ENCODE results near the gene SRGAP1.
A peak's percentile ranks its signal among the peaks of the same experiment; 100 is the strongest.

The SRGAP1 gene

GRCh38 chr12:63917864-63918799 lies 73.6 kb downstream of the SRGAP1 start:
- H3K4me1 ChIP-seq (ENCODE audit: control insufficient read depth, insufficient read depth, low read length, unreplicated experiment): peaks cover 68% of the 10 kb centered on the region
- H3K4me3 ChIP-seq (ENCODE audit: low read depth, low read length): peak overlapping the region; percentile 61
- peaks cover 70% of the 10 kb centered on the region for H3K79me2 ChIP-seq (ENCODE audit: control insufficient read depth, insufficient read depth, low read length, unreplicated experiment)
- H3K27me3 ChIP-seq (ENCODE audit: insufficient read depth, low read length): no peaks in the 10 kb centered on the region
- peaks cover 4% of the 10 kb centered on the region; the same call in 1 of the 2 replicates for H3K36me3 ChIP-seq (ENCODE audit: insufficient read depth, low read length)
- peak overlapping the region; percentile 99 for H3K27ac ChIP-seq (ENCODE audit: low read depth, low read length)
- no peak overlapping the region for H2AFZ ChIP-seq (ENCODE audit: low read length, unreplicated experiment)

DNA sequence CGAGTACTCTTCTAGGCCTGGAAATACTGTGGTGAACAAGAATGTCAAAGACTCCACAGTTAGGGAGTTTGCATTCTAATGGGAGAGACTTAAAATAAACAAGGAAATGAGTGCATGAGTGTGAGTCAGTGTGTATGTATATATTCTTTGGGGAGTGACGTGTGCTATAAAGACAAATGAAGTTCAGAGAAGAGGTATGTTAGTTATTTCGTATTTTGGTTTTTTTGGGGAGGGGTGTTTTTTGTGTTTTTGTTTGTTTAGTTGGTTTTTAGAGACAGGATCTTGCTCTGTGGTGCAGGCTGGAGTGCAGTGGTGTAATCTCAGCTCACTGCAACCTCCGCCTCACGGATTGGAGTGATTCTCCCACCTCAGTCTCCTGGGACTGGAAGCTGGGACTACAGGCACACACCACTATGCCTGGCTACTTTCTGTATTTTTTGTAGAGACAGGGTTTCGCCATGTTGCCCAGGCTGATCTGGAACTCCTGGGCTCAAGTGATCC lies 74.3 kb downstream of the SRGAP1 start:
- H2AFZ ChIP-seq (ENCODE audit: low read length, unreplicated experiment): no peak overlapping the region
- peak overlapping the region; percentile 53; the same call in 1 of the 2 replicates for H3K4me3 ChIP-seq (ENCODE audit: low read depth, low read length)
- peaks cover 72% of the 10 kb centered on the region for H3K79me2 ChIP-seq (ENCODE audit: control insufficient read depth, insufficient read depth, low read length, unreplicated experiment)
- peaks cover 4% of the 10 kb centered on the region; the same call in 1 of the 2 replicates for H3K36me3 ChIP-seq (ENCODE audit: insufficient read depth, low read length)
- H3K27ac ChIP-seq (ENCODE audit: low read depth, low read length): peak overlapping the region; percentile 99
- peaks cover 68% of the 10 kb centered on the region for H3K4me1 ChIP-seq (ENCODE audit: control insufficient read depth, insufficient read depth, low read length, unreplicated experiment)
- no peaks in the 10 kb centered on the region for H3K27me3 ChIP-seq (ENCODE audit: insufficient read depth, low read length)

DNA sequence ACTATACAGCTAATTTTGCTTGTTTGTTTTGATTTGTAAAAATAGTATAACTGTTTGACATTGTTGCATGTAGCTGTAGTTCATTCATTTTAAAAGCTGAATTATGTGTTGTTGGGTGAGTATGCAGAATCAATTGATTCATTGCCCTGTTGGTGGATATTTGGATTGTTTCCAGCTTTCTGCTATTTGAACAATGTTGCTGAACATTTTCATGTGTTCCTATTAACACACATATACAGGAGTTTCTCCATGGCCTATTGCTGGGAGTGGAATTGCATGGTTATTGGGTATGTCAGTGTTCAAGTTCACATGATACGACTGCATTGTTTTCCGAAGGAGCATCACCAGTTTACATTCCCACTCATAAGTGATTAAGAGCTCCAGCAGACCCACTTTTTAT lies 75.3 kb downstream of the SRGAP1 start:
- Histone ChIP-seq H3K27ac (ENCODE audit: low read depth, low read length) (peak overlapping the region; percentile 99), H3K79me2 (ENCODE audit: control insufficient read depth, insufficient read depth, low read length, unreplicated experiment) (peaks cover 70% of the 10 kb centered on the region), H3K27me3 (ENCODE audit: insufficient read depth, low read length) (no peaks in the 10 kb centered on the region), H2AFZ (ENCODE audit: low read length, unreplicated experiment) (no peak overlapping the region), H3K36me3 (ENCODE audit: insufficient read depth, low read length) (peaks cover 4% of the 10 kb centered on the region; the same call in 1 of the 2 replicates), H3K4me1 (ENCODE audit: control insufficient read depth, insufficient read depth, low read length, unreplicated experiment) (peaks cover 59% of the 10 kb centered on the region), H3K4me3 (ENCODE audit: low read depth, low read length) (no peak overlapping the region)

DNA sequence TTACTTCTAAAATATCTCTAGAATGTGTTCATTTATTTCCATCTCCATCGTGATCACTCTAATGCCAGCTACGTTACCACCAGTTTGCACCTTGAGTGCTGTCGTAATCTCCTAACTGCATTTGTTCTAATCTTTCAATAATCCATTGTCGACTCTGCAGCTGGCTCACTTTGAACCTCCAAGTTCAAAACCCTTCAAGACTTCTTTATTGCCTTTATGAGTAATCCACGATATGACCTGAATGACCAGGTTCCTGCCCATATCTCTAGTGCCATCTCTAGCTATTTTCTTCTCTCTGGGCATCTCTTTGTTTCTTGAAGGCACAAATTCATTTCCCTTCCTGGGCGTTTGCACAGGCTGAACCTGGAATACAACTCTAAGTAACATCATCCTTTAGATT lies 76.7 kb downstream of the SRGAP1 start:
- no peak overlapping the region for H3K27ac ChIP-seq (ENCODE audit: low read depth, low read length)
- H3K36me3 ChIP-seq (ENCODE audit: insufficient read depth, low read length): peaks cover 4% of the 10 kb centered on the region; the same call in 1 of the 2 replicates
- H3K27me3 ChIP-seq (ENCODE audit: insufficient read depth, low read length): no peaks in the 10 kb centered on the region
- H3K79me2 ChIP-seq (ENCODE audit: control insufficient read depth, insufficient read depth, low read length, unreplicated experiment): peaks cover 65% of the 10 kb centered on the region
- peaks cover 45% of the 10 kb centered on the region for H3K4me1 ChIP-seq (ENCODE audit: control insufficient read depth, insufficient read depth, low read length, unreplicated experiment)
- no peak overlapping the region for H3K4me3 ChIP-seq (ENCODE audit: low read depth, low read length)
- no peak overlapping the region for H2AFZ ChIP-seq (ENCODE audit: low read length, unreplicated experiment)

GRCh38 chr12:63922474-63922873 lies 78.0 kb downstream of the SRGAP1 start:
- Histone ChIP-seq H3K27ac (ENCODE audit: low read depth, low read length) (no peak overlapping the region), H3K4me3 (ENCODE audit: low read depth, low read length) (no peak overlapping the region), H3K79me2 (ENCODE audit: control insufficient read depth, insufficient read depth, low read length, unreplicated experiment) (peaks cover 63% of the 10 kb centered on the region), H3K4me1 (ENCODE audit: control insufficient read depth, insufficient read depth, low read length, unreplicated experiment) (peaks cover 32% of the 10 kb centered on the region), H3K36me3 (ENCODE audit: insufficient read depth, low read length) (peaks cover 4% of the 10 kb centered on the region; the same call in 1 of the 2 replicates), H2AFZ (ENCODE audit: low read length, unreplicated experiment) (no peak overlapping the region), H3K27me3 (ENCODE audit: insufficient read depth, low read length) (no peaks in the 10 kb centered on the region)

GRCh38 chr12:63924781-63925180 lies 80.3 kb downstream of the SRGAP1 start:
- peaks cover 26% of the 10 kb centered on the region for H3K4me1 ChIP-seq (ENCODE audit: control insufficient read depth, insufficient read depth, low read length, unreplicated experiment)
- no peak overlapping the region for H3K4me3 ChIP-seq (ENCODE audit: low read depth, low read length)
- H2AFZ ChIP-seq (ENCODE audit: low read length, unreplicated experiment): no peak overlapping the region
- H3K27ac ChIP-seq (ENCODE audit: low read depth, low read length): no peak overlapping the region
- no peaks in the 10 kb centered on the region for H3K27me3 ChIP-seq (ENCODE audit: insufficient read depth, low read length)
- peaks cover 77% of the 10 kb centered on the region for H3K79me2 ChIP-seq (ENCODE audit: control insufficient read depth, insufficient read depth, low read length, unreplicated experiment)
- peaks cover 4% of the 10 kb centered on the region; the same call in 1 of the 2 replicates for H3K36me3 ChIP-seq (ENCODE audit: insufficient read depth, low read length)

- Histone ChIP-seq H3K4me1 (ENCODE audit: control insufficient read depth, insufficient read depth, low read length, unreplicated experiment) (peaks cover 37% of the 10 kb centered on the region), H2AFZ (ENCODE audit: low read length, unreplicated experiment) (no peak overlapping the region), H3K36me3 (ENCODE audit: insufficient read depth, low read length) (no peaks in the 10 kb centered on the region), H3K27me3 (ENCODE audit: insufficient read depth, low read length) (no peaks in the 10 kb centered on the region), H3K27ac (ENCODE audit: low read depth, low read length) (no peak overlapping the region), H3K79me2 (ENCODE audit: control insufficient read depth, insufficient read depth, low read length, unreplicated experiment) (peaks cover 73% of the 10 kb centered on the region), H3K4me3 (ENCODE audit: low read depth, low read length) (no peak overlapping the region)
Observed at GRCh38 chr12:63927511-63927910, 83.0 kb downstream of the SRGAP1 start.

DNA sequence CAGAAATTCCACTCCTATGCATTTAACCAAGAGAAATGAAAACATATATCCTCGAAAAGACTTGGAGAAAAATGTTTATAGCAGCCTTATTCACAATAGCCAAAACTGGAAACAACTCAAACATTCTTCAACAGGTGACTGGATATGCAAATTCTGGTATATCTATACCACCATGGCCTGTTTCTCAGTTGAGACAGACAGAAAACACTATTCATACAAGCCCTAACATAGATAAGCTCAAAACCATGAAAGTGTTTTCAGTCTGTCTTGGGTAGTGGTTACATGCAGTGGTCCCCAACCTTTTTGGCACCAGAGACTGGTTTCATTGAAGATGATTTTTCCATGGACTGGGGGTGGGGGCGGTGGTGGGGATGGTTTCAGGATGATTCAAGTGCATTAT lies 83.8 kb downstream of the SRGAP1 start:
- Histone ChIP-seq H2AFZ (ENCODE audit: low read length, unreplicated experiment) (no peak overlapping the region), H3K79me2 (ENCODE audit: control insufficient read depth, insufficient read depth, low read length, unreplicated experiment) (peaks cover 73% of the 10 kb centered on the region), H3K4me3 (ENCODE audit: low read depth, low read length) (no peak overlapping the region), H3K36me3 (ENCODE audit: insufficient read depth, low read length) (no peaks in the 10 kb centered on the region), H3K27me3 (ENCODE audit: insufficient read depth, low read length) (no peaks in the 10 kb centered on the region), H3K27ac (ENCODE audit: low read depth, low read length) (no peak overlapping the region), H3K4me1 (ENCODE audit: control insufficient read depth, insufficient read depth, low read length, unreplicated experiment) (peaks cover 33% of the 10 kb centered on the region)

DNA sequence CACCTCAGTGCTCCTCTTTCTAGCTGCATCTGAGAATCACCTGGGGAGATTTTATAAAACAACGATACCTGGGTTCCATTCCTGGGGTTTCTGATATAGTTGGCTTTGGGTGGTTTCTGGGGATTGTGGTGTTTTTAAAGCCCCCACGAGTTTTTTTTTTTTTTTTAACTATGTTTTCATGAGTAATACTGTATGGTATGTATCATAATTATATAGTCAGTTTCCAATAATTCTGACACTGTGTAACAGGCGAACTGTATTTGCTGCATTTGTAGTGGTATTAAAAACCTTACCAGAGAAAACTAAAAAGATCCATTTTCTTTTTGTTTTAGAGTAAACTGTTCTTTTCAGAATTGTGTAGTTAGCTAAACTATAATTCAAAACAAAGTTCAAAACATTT lies 84.9 kb downstream of the SRGAP1 start:
- H3K27me3 ChIP-seq (ENCODE audit: insufficient read depth, low read length): no peaks in the 10 kb centered on the region
- H3K4me1 ChIP-seq (ENCODE audit: control insufficient read depth, insufficient read depth, low read length, unreplicated experiment): peaks cover 35% of the 10 kb centered on the region
- H3K4me3 ChIP-seq (ENCODE audit: low read depth, low read length): no peak overlapping the region
- H2AFZ ChIP-seq (ENCODE audit: low read length, unreplicated experiment): no peak overlapping the region
- no peak overlapping the region; the same call in 1 of the 2 replicates for H3K27ac ChIP-seq (ENCODE audit: low read depth, low read length)
- peaks cover 72% of the 10 kb centered on the region for H3K79me2 ChIP-seq (ENCODE audit: control insufficient read depth, insufficient read depth, low read length, unreplicated experiment)
- no peaks in the 10 kb centered on the region for H3K36me3 ChIP-seq (ENCODE audit: insufficient read depth, low read length)

GRCh38 chr12:63930971-63931370 lies 86.5 kb downstream of the SRGAP1 start:
- peak overlapping the region; percentile 61 for H3K27ac ChIP-seq (ENCODE audit: low read depth, low read length)
- H3K79me2 ChIP-seq (ENCODE audit: control insufficient read depth, insufficient read depth, low read length, unreplicated experiment): peaks cover 69% of the 10 kb centered on the region
- no peaks in the 10 kb centered on the region for H3K27me3 ChIP-seq (ENCODE audit: insufficient read depth, low read length)
- H3K4me3 ChIP-seq (ENCODE audit: low read depth, low read length): peak overlapping the region; percentile 62
- peaks cover 49% of the 10 kb centered on the region for H3K4me1 ChIP-seq (ENCODE audit: control insufficient read depth, insufficient read depth, low read length, unreplicated experiment)
- H2AFZ ChIP-seq (ENCODE audit: low read length, unreplicated experiment): no peak overlapping the region
- no peaks in the 10 kb centered on the region for H3K36me3 ChIP-seq (ENCODE audit: insufficient read depth, low read length)

Data from ACC112 (cell line).